Renal cortical epithelial cell (primary cell): ENCODE data around the gene ATL3. TPM values are rescaled to one million over a fixed set of nuclear protein-coding genes. Genes with fewer than 3 reads are reported as not detected.
"Not testable (repeated sequence)": the region's sequence is repeated elsewhere in the genome, so short reads cannot be mapped to it uniquely, and the experiment has no call there.

Experiments
- DNase-seq: peaks from one replicate; pipeline ENCODE4 v3.0.0-alpha.2; 2011; ENCODE audit warnings: low read depth
- total RNA-seq: library from RNA; depleted of rRNA; stranded (reverse); fragments of >200 nt; gene quantifications from 2 replicates; pipeline ENCODE4 v1.2.3, GENCODE V29; 2014

The ATL3 gene
- 101 and 112 TPM in 2 replicates for total RNA-seq

GRCh38 chr11:63671322-63672155 is at the start of gene ATL3:
Gene ATL3, minus strand, starts transcription at chr11:63671376. Its CDS starts 41 bp downstream, at chr11:63671335.
- peak; percentile 85 for DNase-seq

- no peak for DNase-seq
These were observed 49.4 kb upstream of the ATL3 start for GRCh38 chr11:63720611-63721010.

- DNase-seq = no peak
These were observed 48.8 kb upstream of the ATL3 start for GRCh38 chr11:63719987-63720386.

- no peak for DNase-seq
These were observed 47.8 kb upstream of the ATL3 start for GRCh38 chr11:63719001-63719400.

GRCh38 chr11:63716046-63716445 is 44.9 kb upstream of the ATL3 start:
- DNase-seq = no peak

- DNase-seq = no peak
These were observed 42.6 kb upstream of the ATL3 start for GRCh38 chr11:63713766-63714165.

GRCh38 chr11:63711838-63712237 is 40.7 kb upstream of the ATL3 start:
- no peak for DNase-seq

- DNase-seq = no peak
These were observed 39.5 kb upstream of the ATL3 start for GRCh38 chr11:63710476-63711217.

- no peak for DNase-seq
These were observed 38.2 kb upstream of the ATL3 start for GRCh38 chr11:63709336-63709884.

- DNase-seq = no peak
These were observed 37.6 kb upstream of the ATL3 start for GRCh38 chr11:63708764-63709163.

GRCh38 chr11:63705526-63705925 is 34.4 kb upstream of the ATL3 start:
- no peak for DNase-seq

GRCh38 chr11:63699896-63700295 is 28.7 kb upstream of the ATL3 start:
- no peak for DNase-seq

GRCh38 chr11:63698976-63699733 is 28.0 kb upstream of the ATL3 start:
- DNase-seq = no peak

GRCh38 chr11:63694596-63694995 is 23.4 kb upstream of the ATL3 start:
- no peak for DNase-seq

GRCh38 chr11:63687845-63688244 is 16.7 kb upstream of the ATL3 start:
- DNase-seq = no peak

- no peak for DNase-seq
These were observed 15.8 kb upstream of the ATL3 start for GRCh38 chr11:63686926-63687325.

- DNase-seq = not testable (repeated sequence)
These were observed 14.1 kb upstream of the ATL3 start for GRCh38 chr11:63685158-63685721.

GRCh38 chr11:63683133-63683991 is 12.2 kb upstream of the ATL3 start:
- DNase-seq = no peak

- DNase-seq = no peak
These were observed 11.2 kb upstream of the ATL3 start for GRCh38 chr11:63682066-63683021.
